NCI-H510A (cell line): ENCODE data around the gene NFIX.
"Not testable (repeated sequence)": the region's sequence is repeated elsewhere in the genome, so short reads cannot be mapped to it uniquely, and the experiment has no call there.

Experiments used
- DNase-seq: peaks from one replicate; lab custom pipeline; 2025; lab: John Stamatoyannopoulos, UW

The NFIX gene

DNA sequence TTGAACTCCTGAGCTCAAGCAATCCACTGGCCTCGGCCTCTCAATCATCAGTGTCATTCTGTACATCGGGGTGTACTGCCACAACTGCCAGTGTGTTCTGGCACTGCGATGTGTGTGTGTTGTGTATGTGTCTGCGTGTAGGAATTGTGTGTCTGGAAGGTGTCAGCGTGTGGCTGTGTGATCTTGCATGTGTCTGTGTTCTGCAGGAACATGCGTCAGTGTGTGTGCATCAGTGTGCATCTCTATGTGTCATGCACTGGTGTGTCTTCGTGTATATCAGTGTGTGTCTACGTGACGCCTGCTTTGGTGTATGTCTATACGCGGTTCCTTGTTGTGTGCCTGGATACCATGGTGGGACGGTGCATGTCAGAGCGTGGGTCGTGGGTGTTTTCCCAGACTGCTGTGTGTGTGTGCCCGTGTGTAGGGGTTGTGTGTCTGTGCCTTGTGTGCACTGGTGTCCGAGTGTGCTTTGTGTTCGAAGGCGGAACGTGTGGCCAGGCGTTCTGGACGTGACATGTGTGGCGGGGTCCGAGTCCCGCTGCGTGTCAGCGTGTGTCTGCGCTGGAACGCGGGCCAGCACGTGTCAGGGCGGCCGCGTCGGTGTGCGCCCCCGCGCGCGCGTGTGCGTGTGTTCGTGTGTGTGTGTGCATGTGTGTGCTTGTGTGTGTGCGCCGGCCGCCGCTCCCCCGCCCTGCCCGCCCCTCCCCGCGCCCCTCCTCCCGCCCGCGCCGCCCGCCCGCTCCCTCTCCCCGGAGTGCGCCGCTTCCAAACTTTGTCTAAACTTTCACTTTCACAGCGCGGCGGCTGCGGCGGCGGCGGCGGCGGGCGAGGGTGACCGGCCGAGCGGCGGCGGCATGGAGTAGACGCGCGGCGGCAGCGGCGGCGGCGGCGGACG, at the start of gene NFIX:
TSS of gene NFIX (plus strand) at position 775 of the 895 bp plus-strand sequence. CDS start 363 bp downstream, outside the sequence.
- no peak for DNase-seq

DNA sequence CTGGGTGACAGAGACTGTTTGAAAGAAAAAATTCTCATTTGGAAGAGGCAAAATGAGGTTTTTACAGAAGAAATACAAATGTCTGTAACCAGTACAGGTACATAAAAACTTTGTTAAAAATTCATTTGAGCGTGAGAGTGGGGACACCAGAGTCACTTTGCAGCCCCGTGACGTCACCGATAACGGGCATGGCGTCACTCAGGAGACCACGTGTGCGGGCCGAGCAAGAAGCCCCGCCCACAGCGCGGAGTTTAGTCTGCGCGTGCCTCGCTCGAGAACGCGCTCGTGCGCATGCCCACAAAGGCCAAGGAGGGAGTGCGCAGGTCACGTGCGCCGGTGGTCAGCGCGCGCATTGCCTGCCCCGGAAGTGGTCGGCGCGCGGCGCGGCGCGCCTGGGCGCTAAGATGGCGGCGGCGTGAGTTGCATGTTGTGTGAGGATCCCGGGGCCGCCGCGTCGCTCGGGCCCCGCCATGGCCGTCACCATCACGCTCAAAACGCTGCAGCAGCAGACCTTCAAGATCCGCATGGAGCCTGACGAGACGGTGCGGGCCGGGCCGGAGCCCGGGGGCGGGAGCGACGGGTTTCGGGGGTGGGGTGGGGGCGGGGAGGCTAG, 49.7 kb upstream of the NFIX start, which contains the start of gene RAD23A:
TSS of gene RAD23A (plus strand) at position 384 of the 613 bp plus-strand sequence. CDS start at position 471, 87 bp downstream.
- peak; percentile 97 for DNase-seq

DNA sequence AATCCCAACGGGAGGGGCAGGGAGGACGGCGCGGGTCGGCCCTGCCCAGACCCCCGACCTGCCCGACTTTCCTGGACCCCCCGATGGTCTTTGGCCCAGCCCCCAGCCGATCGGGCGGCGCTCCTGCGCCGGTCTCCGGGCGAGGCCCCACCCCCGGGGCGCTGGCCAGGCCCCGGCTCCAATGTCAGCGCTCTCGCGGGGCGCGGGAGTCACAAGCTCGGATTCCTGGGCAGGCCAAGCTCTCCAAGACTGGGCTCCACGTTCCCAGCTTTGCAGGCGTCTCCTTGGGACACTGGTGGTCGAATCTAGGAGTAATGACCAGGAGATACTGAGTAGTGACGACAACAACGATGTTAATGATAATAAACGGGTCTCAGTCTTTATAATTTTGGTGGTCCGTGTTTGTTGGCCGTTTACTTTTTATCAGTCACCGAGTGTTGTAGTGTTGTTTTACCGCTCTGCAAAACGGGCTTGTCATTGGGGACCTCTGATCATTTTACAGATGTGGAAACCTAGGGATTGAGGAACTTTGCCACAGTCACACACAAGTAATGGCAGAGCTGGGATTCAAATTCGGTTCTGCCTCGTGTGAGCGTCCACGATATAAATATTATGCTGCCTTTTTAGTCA, 49.1 kb upstream of the NFIX start:
- DNase-seq = peak; percentile 39

DNA sequence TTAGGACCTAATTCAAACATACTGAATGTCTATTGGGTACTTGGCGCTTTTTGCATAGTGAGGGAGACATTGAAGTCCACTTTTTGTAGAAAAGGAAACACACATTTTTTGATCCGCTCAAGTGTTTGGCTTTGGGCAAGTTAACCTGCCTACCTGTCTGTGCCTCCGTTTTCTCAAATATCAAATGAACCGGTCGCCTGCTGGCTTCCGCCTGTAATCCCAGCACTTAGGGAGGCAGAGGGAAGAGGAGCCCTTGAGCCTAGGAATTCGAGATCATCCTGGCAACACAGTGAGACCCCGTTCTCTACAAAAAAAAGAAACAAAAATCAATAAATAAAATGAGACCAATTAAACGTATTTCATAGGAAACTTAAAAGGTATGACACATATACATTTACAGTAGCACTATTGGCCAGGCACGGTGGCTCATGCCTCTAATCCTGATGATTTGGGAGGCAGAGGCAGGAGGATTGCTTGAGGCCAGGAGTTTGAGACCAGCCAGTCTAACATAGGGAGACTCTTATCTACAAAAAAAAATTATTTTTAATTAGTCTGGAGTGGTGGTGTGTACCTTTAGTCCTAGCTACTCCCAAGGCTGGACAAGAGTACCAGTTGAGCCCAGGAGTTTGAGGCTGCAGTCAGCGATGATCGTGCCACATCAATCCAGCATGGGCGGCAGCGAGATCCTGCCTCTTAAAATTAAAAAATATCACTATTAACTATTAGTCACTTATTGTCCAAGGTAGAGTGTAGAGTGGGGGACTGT, 48.4 kb upstream of the NFIX start:
- no peak for DNase-seq

DNA sequence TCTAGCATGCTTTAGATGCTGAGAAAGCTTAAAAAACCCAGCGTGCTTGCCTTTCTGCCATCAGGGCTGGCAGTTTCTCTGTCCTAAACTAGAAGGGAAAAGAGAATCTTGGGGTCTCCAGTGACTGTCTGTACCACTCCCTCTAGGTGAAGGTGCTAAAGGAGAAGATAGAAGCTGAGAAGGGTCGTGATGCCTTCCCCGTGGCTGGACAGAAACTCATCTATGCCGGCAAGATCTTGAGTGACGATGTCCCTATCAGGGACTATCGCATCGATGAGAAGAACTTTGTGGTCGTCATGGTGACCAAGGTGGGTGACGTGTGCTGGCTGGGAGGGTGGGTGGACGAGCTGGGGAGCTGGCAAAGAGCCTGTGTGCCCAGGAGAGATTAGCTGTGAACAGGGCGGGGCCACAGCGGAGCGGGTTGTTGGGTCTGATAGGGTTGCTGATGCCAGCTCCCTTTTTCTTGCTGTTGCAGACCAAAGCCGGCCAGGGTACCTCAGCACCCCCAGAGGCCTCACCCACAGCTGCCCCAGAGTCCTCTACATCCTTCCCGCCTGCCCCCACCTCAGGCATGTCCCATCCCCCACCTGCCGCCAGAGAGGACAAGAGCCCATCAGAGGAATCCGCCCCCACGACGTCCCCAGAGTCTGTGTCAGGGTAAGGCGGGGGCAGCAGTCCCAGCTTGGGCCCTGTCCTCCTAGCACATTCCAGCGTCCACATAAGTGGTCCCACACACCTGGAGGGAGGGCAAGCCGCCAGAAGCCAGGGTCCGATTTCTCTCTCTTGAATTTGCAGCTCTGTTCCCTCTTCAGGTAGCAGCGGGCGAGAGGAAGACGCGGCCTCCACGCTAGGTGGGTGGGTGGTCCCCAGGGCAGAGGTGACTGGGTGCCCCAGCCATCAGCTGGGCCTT, 47.3 kb upstream of the NFIX start:
- no peak for DNase-seq

DNA sequence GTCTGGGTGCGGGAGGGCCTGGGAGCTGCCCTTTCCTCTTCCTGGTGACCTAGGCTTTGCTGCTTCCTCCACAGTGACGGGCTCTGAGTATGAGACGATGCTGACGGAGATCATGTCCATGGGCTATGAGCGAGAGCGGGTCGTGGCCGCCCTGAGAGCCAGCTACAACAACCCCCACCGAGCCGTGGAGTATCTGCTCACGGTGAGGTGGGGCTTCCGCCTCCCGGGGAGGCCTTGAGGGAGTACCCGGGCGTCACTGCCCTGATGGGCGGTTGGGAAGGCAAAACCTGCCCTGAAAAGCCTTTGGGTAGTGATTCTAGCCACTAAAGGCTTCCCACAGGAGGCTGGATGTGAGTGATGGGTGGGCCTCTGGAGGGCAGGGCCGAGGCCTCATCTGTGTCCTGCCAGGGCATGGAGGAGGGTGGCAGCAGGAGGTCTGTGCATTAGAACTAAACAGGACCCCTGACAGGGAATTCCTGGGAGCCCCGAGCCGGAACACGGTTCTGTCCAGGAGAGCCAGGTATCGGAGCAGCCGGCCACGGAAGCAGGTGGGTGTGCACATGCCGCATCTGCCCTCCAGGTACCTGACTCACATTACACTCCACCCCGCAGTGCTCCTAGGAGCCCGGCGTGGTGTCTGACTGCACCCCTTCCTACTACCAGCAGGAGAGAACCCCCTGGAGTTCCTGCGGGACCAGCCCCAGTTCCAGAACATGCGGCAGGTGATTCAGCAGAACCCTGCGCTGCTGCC, 46.5 kb upstream of the NFIX start:
- DNase-seq = no peak

DNA sequence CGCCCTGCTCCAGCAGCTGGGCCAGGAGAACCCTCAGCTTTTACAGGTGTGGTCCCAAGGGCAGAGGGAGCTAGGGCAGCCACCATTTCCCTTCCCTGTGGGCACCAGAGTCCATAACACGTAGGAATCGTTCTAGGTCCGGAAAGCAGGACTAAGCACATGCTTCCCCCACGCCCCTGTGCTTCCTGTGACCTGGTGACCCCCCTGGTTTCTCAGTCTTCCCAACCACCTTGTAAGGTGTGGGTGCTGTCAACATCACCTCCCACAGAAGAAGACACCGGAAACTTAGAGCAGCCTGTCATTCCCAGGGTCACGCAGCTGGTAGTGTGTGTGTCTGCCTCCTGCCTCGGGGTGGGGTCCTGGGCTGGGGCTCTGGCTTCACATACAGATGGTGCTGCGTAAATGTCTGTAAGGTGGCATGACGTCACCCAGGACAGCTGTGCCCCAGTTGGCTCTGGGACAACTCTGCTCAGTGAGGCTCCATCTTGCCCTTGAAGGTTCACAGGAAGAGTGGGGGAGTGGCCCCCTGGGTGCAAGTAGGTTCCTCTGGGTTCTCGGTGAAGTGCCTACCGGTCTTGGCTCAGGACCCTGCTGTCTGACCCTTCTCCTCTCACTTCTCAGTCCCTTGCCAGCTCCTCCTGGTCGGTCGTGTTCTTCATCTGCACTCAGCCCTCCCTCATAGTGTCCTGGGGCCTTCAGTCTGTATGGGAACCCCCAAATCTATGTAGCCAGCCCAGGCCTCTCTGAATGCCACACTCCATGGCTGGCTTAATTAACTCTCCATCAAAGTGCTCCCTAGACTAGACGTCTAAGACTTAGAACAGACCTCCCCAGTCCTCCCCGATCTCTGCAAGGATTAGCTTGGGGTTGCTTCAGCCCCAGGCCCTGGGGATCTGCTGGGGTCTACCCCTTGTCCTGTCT, 45.7 kb upstream of the NFIX start:
- DNase-seq = no peak

DNA sequence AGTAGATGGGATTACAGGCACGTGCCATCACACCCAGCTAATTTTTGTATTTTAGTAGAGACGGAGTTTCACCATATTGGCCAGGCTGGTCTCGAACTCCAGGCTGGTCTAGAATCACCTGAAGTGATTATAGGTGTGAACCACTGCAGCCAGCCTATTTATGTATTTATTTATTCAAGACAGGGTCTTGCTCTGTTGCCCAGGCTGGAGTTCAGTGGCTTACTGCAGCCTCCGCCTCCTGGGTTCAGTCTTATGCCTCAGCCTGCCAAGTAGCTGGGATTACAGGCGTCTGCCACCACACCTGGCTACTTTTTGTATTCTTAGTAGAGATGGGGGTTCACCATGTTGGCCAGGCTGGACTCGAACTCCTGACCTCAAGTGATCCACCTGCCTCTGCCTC, 43.2 kb upstream of the NFIX start:
- not testable (repeated sequence) for DNase-seq

DNA sequence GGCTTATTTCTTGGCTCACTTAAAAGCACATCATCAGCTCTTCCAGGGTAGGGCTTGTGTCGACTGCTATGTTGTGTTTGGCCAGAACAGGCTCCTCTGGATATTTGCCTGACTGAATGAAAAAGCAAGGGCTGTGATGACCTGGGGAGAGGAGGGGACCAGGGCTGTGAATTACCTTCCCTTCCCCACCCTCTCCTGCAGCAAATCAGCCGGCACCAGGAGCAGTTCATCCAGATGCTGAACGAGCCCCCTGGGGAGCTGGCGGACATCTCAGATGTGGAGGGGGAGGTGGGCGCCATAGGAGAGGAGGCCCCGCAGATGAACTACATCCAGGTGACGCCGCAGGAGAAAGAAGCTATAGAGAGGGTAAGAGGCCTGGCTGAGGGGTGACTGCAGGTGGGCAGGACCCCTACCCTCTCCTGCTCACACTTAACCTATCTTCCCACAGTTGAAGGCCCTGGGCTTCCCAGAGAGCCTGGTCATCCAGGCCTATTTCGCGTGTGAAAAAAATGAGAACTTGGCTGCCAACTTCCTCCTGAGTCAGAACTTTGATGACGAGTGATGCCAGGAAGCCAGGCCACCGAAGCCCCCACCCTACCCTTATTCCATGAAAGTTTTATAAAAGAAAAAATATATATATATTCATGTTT, 42.7 kb upstream of the NFIX start:
- no peak for DNase-seq

DNA sequence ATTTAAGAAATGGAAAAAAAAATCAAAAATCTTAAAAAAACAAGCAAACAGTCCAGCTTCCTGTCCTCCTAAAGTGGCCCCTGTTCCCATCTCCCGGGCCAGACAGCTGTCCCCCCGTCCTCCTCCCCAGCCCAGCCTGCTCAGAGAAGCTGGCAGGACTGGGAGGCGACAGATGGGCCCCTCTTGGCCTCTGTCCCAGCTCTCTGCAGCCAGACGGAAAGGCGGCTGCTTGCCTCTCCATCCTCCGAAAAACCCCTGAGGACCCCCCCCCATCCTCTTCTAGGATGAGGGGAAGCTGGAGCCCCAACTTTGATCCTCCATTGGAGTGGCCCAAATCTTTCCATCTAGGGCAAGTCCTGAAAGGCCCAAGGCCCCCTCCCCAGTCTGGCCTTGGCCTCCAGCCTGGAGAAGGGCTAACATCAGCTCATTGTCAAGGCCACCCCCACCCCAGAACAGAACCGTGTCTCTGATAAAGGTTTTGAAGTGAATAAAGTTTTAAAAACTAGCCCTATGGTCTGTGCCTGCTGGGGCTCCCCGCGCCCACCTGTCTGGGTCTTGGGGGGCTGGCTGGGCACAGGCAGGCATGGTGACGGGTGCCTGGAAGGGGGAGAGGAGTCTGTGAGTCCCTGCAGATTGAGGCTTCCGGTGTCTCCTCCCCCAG, 42.0 kb upstream of the NFIX start:
- DNase-seq = no peak

DNA sequence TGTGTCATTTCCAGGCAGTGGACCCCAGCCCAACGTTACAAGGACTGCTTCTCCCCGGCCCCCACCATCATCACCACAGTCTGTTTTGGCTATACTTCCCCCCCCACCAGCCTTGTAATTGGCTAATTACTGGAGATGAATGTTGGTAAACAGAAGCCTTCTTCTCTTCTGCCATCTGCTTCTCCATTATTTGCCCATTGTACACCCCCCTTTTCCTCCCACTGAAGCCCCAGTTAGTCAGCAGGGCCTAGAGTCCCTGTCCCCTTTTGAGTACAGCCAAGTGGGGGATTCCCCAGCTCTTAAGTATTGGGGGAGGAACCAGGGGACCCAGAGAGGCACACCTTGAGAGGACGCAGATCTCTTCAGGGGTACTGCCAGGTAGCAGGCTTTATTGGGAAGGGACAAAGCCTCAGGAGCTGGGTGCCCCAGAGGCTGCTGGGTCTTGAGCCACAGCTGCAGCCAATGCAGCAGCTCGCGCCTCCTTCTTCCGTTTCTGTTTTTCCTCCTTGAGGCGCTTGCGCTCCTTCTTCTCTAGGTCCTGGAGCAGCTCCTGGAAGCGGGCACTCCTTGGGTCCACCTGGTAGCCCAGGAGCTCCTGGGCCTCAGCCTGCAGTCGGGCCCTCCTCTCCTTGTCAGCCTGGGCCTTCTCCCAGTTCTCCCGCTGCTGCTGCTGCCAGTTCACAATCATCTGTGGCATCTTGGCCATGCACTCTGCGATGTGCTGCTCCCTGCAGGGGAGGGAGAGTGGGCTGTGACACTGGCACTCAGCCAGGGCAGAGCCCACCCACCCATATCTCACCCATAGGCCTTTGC, 41.3 kb upstream of the NFIX start:
- no peak for DNase-seq

DNA sequence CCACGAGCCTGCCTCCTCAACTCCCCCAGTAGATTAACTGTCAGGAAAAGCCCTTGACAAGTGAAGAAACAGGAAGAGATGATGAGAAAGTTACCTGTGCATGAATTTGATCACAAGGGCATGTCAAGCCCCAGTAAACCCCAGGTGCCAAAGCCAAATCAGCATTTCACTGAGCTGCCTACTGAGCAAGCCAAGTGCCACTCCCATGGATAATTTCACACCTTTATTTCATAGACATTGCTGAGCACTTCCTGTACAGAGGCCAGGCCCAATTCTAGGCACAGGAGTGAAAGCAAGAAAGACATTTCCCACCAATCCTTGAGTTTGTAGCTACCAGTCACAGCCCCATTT, 40.7 kb upstream of the NFIX start:
- no peak for DNase-seq

DNA sequence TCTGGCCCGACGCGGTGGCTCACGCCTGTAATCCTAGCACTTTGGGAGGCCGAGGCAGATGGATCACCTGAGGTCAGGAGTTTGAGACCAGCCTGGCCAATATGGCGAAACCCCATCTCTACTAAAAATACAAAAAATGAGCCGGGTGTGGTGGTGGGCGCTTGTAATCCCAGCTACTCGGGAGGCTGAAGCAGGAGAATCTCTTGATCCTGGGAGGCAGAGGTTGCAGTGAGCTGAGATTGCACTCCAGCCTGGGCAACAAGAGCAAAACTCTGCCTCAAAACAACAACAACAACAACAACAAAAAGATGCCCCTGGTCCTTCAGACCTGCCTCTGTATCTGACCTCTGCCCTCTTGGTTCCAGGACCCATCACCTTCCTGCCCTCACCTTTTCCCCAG, 39.7 kb upstream of the NFIX start:
- DNase-seq = not testable (repeated sequence)

DNA sequence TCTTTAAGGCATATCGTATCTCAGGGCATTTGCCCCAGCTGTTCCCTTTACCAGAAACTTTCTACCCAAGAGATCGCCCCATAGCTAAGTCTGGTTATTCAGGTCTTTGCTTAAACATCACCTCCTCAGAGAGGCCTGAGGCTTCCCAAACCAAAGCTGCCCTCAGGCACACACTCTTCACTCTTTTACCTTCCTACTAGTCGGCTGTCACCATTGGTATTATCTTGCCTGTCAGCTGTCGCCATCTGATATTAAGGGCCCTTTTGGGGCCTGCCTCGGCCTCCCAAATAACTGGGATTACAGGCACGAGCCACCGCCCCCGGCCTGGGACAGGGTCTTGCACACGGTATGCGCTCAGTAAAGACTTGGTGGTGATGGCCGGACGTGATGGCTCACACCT, 39.3 kb upstream of the NFIX start:
- DNase-seq = no peak

DNA sequence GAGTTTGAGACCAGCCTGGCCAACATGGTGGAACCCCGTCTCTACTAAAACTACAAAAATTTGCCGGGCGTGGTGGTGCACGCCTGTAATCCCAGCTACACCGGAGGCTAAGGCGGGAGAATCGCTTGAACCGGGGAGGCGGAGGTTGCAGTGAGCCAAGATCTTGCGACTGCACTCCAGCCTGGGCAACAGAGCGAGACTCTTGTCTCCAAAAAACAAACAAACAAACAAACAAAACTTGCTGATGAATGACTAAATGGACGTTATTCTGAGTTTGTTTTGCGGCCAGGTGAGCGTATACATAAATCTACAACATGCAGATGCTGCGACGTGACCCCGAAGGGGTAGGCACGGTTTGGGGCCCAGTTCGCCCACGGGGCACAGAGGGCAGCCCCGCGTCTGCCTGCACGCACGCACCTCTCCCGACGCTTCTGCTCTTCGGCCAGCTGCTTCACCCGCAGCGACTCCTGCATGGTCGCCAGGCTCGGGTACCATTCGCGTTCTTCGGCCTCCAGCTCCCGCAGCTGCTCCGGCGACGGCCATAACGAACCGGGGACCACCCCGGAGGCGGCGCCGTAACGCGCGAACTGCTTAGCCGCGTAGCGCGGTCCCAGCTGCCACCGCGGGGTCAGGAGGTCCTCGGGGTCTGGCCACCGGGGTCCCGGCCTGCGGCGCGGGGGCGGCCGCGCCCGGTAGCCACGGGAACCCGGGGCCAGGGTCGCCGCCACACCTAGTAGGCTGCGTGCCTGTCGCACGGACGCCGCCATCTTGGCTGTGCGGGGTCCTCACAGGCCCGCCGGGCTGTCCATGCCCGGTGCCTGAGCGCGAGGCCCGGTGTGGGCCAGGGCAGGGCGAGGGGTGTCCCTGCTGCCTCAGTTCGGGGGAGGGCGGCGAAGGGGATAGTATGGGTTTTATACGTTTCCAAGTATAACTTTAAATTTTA, 38.6 kb upstream of the NFIX start, which contains the start of gene GADD45GIP1:
TSS of gene GADD45GIP1 (minus strand) at position 778 of the 943 bp plus-strand sequence. CDS start at position 767, 11 bp downstream.
- peak; percentile 78 for DNase-seq

DNA sequence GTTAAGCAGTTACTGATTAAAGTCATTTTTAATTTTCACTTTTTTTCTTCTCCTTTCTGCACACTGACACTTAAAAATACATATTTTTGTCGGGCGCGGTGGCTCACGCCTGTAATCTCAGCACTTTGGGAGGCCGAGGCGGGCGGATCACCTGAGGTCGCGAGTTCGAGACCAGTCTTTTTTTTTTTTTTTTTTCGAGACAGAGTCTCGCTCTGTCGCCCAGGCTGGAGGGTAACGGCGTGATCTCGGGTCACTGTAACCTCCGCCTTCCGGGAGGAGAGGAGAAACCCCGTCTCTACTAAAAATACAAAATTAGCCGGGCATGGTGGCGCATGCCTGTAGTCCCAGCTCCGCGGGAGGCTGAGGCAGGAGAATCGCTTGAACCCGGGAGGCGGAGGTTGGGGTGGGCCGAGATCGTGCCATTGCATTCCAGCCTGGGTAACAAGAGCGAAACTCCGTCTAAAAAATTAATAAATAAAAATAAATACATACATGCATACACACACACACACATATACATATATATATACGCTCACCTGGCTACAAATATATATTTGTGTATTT, 37.8 kb upstream of the NFIX start:
- DNase-seq = not testable (repeated sequence)
